Fibroblast of lung (primary cell): ENCODE results near the gene MPL.

Source experiments
- CTCF ChIP-seq, 2 donors: IDR thresholded peaks in 1 of 2; conservative IDR thresholded peaks in 1 of 2; 1 replicate in 1 of 2; 2 replicates in 1 of 2; pipeline ENCODE4 v1.5.1; 2011 to 2012; ENCODE audit warnings: low read length in 2 of 2, control low read depth in 1 of 2, inconsistent platforms in 1 of 2, low read depth in 1 of 2, mild to moderate bottlenecking in 1 of 2
- EZH2 ChIP-seq: IDR thresholded peaks from 2 replicates; pipeline ENCODE4 v1.5.1; 2012; ENCODE audit warnings: low read length, control low read depth, mild to moderate bottlenecking; ENCODE audit errors: missing control alignments

- TF ChIP-seq EZH2: no peak
- TF ChIP-seq CTCF (conservative IDR thresholded peaks at IDR 0.05 in 1 of 2, IDR thresholded peaks at IDR 0.05 in 1 of 2; ENCODE audit: low read depth in 1 of 2, low read length in 2 of 2): no peak
Observed at GRCh38 chr1:43318831-43319230, 18.8 kb upstream of the MPL start.
